Measurements from ENCODE around the gene NR0B1. TPM values are rescaled to one million over a fixed set of nuclear protein-coding genes. Genes with fewer than 3 reads are reported as not detected.

NR0B1 gene
- total RNA-seq, 1 experiment from 2014 or later = not detected

GRCh38 chrX:30308263-30309138 is 689 bp downstream of the NR0B1 start:
- Mint-ChIP-seq H3K27ac (ENCODE audit: unreplicated experiment) (no peak overlapping the region), H3K4me3 (ENCODE audit: unreplicated experiment) (no peak overlapping the region), H3K36me3 (ENCODE audit: insufficient read depth, unreplicated experiment) (no peaks in the 10 kb centered on the region), H3K27me3 (ENCODE audit: insufficient read depth, unreplicated experiment) (peaks cover 2% of the 10 kb centered on the region), H3K9me3 (ENCODE audit: unreplicated experiment) (no peaks in the 10 kb centered on the region), H3K4me1 (ENCODE audit: low read depth, unreplicated experiment) (no peaks in the 10 kb centered on the region)
- no peak for DNase-seq
- TF ChIP-seq CTCF (IDR thresholded peaks at IDR 0.05; ENCODE audit: insufficient read depth in 1 of 2, low read depth in 1 of 2, low read length in 1 of 2, severe bottlenecking in 1 of 2, unreplicated experiment in 1 of 2) = no peak
- CTCF ChIA-PET = no interaction called here
- H3K27me3 ChIP-seq (replicated peaks; ENCODE audit: control insufficient read depth, insufficient read depth, low read length) = no peaks in the 10 kb centered on the region
- intact Hi-C loops (cut with micrococcal nuclease; ENCODE audit: unreplicated experiment) = no loop called here
- H3K9me3 ChIP-seq = no peaks in the 10 kb centered on the region
- BruUV-seq (replicated peaks) = no TSS peak
- no peaks in the 10 kb centered on the region for H3K4me1 ChIP-seq
- H3K36me3 ChIP-seq (ENCODE audit: control insufficient read depth, insufficient read depth, low read length) = no peaks in the 10 kb centered on the region
- no peak overlapping the region for H3K4me3 ChIP-seq (ENCODE audit: low read depth, low read length)
- POLR2A ChIA-PET = no interaction called here

GRCh38 chrX:30307466-30307865 is 1.7 kb downstream of the NR0B1 start:
- TF ChIP-seq CTCF (IDR thresholded peaks at IDR 0.05; ENCODE audit: insufficient read depth in 1 of 2, low read depth in 1 of 2, low read length in 1 of 2, severe bottlenecking in 1 of 2, unreplicated experiment in 1 of 2) = no peak
- no peaks in the 10 kb centered on the region for H3K36me3 Mint-ChIP-seq (ENCODE audit: insufficient read depth, unreplicated experiment)
- Histone ChIP-seq H3K4me3 (ENCODE audit: low read depth, low read length) (no peak overlapping the region), H3K4me1 (no peaks in the 10 kb centered on the region), H3K36me3 (ENCODE audit: control insufficient read depth, insufficient read depth, low read length) (no peaks in the 10 kb centered on the region), H3K27me3 (replicated peaks; ENCODE audit: control insufficient read depth, insufficient read depth, low read length) (no peaks in the 10 kb centered on the region), H3K9me3 (no peaks in the 10 kb centered on the region)
- DNase-seq = no peak
- intact Hi-C loops (cut with micrococcal nuclease; ENCODE audit: unreplicated experiment) = no loop called here
- no peak overlapping the region for H3K4me3 Mint-ChIP-seq (ENCODE audit: unreplicated experiment)
- CTCF ChIA-PET = no interaction called here
- peaks cover 2% of the 10 kb centered on the region for H3K27me3 Mint-ChIP-seq (ENCODE audit: insufficient read depth, unreplicated experiment)
- BruUV-seq (replicated peaks) = no TSS peak
- H3K27ac Mint-ChIP-seq (ENCODE audit: unreplicated experiment) = no peak overlapping the region
- no peaks in the 10 kb centered on the region for H3K4me1 Mint-ChIP-seq (ENCODE audit: low read depth, unreplicated experiment)
- no peaks in the 10 kb centered on the region for H3K9me3 Mint-ChIP-seq (ENCODE audit: unreplicated experiment)
- POLR2A ChIA-PET = no interaction called here

- BruUV-seq (replicated peaks) = no TSS peak
Observed at GRCh38 chrX:30304866-30305265, 4.3 kb downstream of the NR0B1 start.

More at GRCh38 chrX:30304866-30305265, 4.3 kb downstream of the NR0B1 start:
- Mint-ChIP-seq H3K4me1 (ENCODE audit: low read depth, unreplicated experiment) (no peaks in the 10 kb centered on the region), H3K36me3 (ENCODE audit: insufficient read depth, unreplicated experiment) (no peaks in the 10 kb centered on the region), H3K27ac (ENCODE audit: unreplicated experiment) (no peak overlapping the region), H3K4me3 (ENCODE audit: unreplicated experiment) (no peak overlapping the region), H3K27me3 (ENCODE audit: insufficient read depth, unreplicated experiment) (peaks cover 5% of the 10 kb centered on the region), H3K9me3 (ENCODE audit: unreplicated experiment) (no peaks in the 10 kb centered on the region)
- no peak for DNase-seq
- CTCF ChIA-PET = no interaction called here
- TF ChIP-seq CTCF (IDR thresholded peaks at IDR 0.05; ENCODE audit: insufficient read depth in 1 of 2, low read depth in 1 of 2, low read length in 1 of 2, severe bottlenecking in 1 of 2, unreplicated experiment in 1 of 2) = no peak
- H3K27me3 ChIP-seq (replicated peaks; ENCODE audit: control insufficient read depth, insufficient read depth, low read length) = no peaks in the 10 kb centered on the region
- H3K9me3 ChIP-seq = no peaks in the 10 kb centered on the region
- H3K4me1 ChIP-seq = no peaks in the 10 kb centered on the region
- no peak overlapping the region for H3K4me3 ChIP-seq (ENCODE audit: low read depth, low read length)
- H3K36me3 ChIP-seq (ENCODE audit: control insufficient read depth, insufficient read depth, low read length) = no peaks in the 10 kb centered on the region
- intact Hi-C loops (cut with micrococcal nuclease; ENCODE audit: unreplicated experiment) = no loop called here
- POLR2A ChIA-PET = no interaction called here

Measured in Caco-2 (cell line).